ENCODE data around the gene TRPV2. TPM values are rescaled to one million over a fixed set of nuclear protein-coding genes. Genes with fewer than 3 reads are reported as not detected.

The TRPV2 gene
- total and polyA plus RNA-seq, 9 of the 15 experiments (the other 6 are each of a cell fraction or from before 2014, with no cell fraction given), result 10.0 to 97.5 (median 30.3) TPM

GRCh38 chr17:16438557-16439302, 23.4 kb downstream of the TRPV2 start (continued):
- TF ChIP-seq RBFOX2 (IDR thresholded peaks at IDR 0.05; ENCODE audit: low read depth, low read length), result peak; percentile 100
- TF ChIP-seq TEAD4 (IDR thresholded peaks at IDR 0.05; ENCODE audit: low read length), result peak; percentile 23; the same call in 1 of the 2 replicates
- no peak for TF ChIP-seq TEAD4 (CRISPR knock-in tag; IDR thresholded peaks at IDR 0.05; ENCODE audit: borderline replicate concordance)
- peak; percentile 96 for TF ChIP-seq GTF2F1 (IDR thresholded peaks at IDR 0.05; ENCODE audit: low read depth, low read length)
- peak in 1 of 2 experiments; percentile 25; a peak in 1 of 4 replicates for TF ChIP-seq ETV6 (IDR thresholded peaks at IDR 0.05; ENCODE audit: borderline replicate concordance in 1 of 2, low read depth in 2 of 2, low read length in 1 of 2)
- no peak for TF ChIP-seq ETV6 (CRISPR knock-in tag; IDR thresholded peaks at IDR 0.05; ENCODE audit: borderline replicate concordance)
- TF ChIP-seq, protein P1, sequence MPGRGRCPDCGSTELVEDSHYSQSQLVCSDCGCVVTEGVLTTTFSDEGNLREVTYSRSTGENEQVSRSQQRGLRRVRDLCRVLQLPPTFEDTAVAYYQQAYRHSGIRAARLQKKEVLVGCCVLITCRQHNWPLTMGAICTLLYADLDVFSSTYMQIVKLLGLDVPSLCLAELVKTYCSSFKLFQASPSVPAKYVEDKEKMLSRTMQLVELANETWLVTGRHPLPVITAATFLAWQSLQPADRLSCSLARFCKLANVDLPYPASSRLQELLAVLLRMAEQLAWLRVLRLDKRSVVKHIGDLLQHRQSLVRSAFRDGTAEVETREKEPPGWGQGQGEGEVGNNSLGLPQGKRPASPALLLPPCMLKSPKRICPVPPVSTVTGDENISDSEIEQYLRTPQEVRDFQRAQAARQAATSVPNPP (IDR thresholded peaks at IDR 0.05; ENCODE audit: borderline replicate concordance, insufficient read depth, insufficient read length), result no peak

DNA sequence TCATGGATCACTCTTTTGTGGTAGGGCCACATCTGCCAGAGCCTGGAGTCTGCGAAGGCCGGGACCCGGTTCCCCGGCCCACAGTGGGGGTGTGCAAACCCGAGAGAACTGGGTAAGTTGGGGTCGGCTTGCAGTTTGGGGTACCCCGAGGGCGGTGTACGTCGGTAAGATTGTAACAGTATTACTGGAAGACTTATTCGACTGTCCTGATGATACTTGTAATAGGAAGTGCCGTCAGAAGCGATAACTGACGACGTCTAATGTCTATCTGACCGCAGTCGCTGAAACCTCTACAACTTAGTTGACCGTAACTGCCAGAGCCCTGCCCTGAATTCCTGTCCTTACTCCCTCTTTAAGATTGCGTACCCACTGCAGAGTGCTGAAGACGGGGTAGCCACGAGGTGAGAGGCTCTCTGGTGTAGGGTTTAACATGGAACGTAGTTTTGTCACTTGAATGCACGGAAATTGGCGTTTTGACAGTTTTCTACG, 24.0 kb downstream of the TRPV2 start:
- BruUV-seq (replicated peaks), result TSS peak; percentile 59
- peaks cover 51% of the 10 kb centered on the region for H3K36me3 ChIP-seq (ENCODE audit: control insufficient read depth, insufficient read depth, low read length)
- in situ Hi-C loops (cut with MboI) (no loop called here), intact Hi-C loops (cut with micrococcal nuclease) (loop anchor here (2.0 kb wide), 1 partner anchor 59 kb away; the partner anchor contains the start of gene UBB)
- H3K4me2 ChIP-seq (ENCODE audit: insufficient read depth, low read length), result peak overlapping the region; percentile 99
- H3K27me3 ChIP-seq (ENCODE audit: control insufficient read depth in 2 of 2, insufficient read depth in 2 of 2, low read length in 2 of 2), result no peaks in the 10 kb centered on the region
- ChIA-PET POLR2A (interaction anchor here (0.5 to 5.5 kb wide), 16 partner anchors 9 to 183 kb away, joined by 3 to 39 read pairs (median 4); partner anchors contain the start of genes TRPV2 and UBB), CTCF (ENCODE audit: low intra/inter-chr PET ratio) (no interaction called here)
- peaks cover 30 to 31% of the 10 kb centered on the region in 2 experiments for H3K4me1 ChIP-seq (replicated peaks in 1 of 2; ENCODE audit: control insufficient read depth in 2 of 2, insufficient read depth in 2 of 2, low read length in 2 of 2)
- peak overlapping the region; percentile 99 for H3K4me3 ChIP-seq
- H3K79me2 ChIP-seq (ENCODE audit: control insufficient read depth, insufficient read depth, low read length), result peaks cover 60% of the 10 kb centered on the region
- peak; percentile 11 for FAIRE-seq
- peak overlapping the region; percentile 91 for H3K27ac ChIP-seq (ENCODE audit: extremely low read depth, low read depth, low read length)
- peak in 1 of 4 experiments; percentile 53 for DNase-seq (ENCODE audit: extremely low read depth in 1 of 4, low spot score in 3 of 4)
- H4K20me1 ChIP-seq (replicated peaks; ENCODE audit: control insufficient read depth, insufficient read depth, low read length), result peaks cover 39% of the 10 kb centered on the region
- H3K9ac ChIP-seq (ENCODE audit: insufficient read depth in 1 of 2, low read depth in 2 of 2, low read length in 2 of 2), result peak overlapping the region; percentile 91 to 98
- no peaks in the 10 kb centered on the region for H3K9me3 ChIP-seq (replicated peaks; ENCODE audit: control insufficient read depth, insufficient read depth, low read depth, low read length)
- no peak for ATAC-seq
- H3K9me1 ChIP-seq (ENCODE audit: control insufficient read depth, insufficient read depth, low read length), result peaks cover 10% of the 10 kb centered on the region
- WGBS (ENCODE audit: insufficient coverage, low coverage, missing lambda C conversion rate), result 1% methylated on average over 23 of the region's 25 CpGs
- H2AFZ ChIP-seq (ENCODE audit: low read depth, low read length), result no peak overlapping the region
- TF ChIP-seq ZNF583 (CRISPR knock-in tag; IDR thresholded peaks at IDR 0.05) (no peak), ZNF274 (IDR thresholded peaks at IDR 0.05; ENCODE audit: borderline replicate concordance, low read depth, low read length) (0 out of 2 replicates have a peak, but pooled peaks have one; percentile 25), ZNF444 (CRISPR knock-in tag; IDR thresholded peaks at IDR 0.05) (no peak), ZNF212 (CRISPR knock-in tag; IDR thresholded peaks at IDR 0.05) (no peak), NCOA4 (IDR thresholded peaks at IDR 0.05; ENCODE audit: partially characterized antibody) (no peak), FIP1L1 (IDR thresholded peaks at IDR 0.05; ENCODE audit: low read depth, low read length, poor library complexity, severe bottlenecking) (peak; percentile 13), KAT2B (IDR thresholded peaks at IDR 0.05; ENCODE audit: low read depth, low read length) (no peak), ZNF76 (CRISPR knock-in tag; IDR thresholded peaks at IDR 0.05; ENCODE audit: borderline replicate concordance) (no peak), HNRNPK (IDR thresholded peaks at IDR 0.05; ENCODE audit: low read depth, low read length, poor library complexity, severe bottlenecking) (no peak)
- TF ChIP-seq, protein P2, sequence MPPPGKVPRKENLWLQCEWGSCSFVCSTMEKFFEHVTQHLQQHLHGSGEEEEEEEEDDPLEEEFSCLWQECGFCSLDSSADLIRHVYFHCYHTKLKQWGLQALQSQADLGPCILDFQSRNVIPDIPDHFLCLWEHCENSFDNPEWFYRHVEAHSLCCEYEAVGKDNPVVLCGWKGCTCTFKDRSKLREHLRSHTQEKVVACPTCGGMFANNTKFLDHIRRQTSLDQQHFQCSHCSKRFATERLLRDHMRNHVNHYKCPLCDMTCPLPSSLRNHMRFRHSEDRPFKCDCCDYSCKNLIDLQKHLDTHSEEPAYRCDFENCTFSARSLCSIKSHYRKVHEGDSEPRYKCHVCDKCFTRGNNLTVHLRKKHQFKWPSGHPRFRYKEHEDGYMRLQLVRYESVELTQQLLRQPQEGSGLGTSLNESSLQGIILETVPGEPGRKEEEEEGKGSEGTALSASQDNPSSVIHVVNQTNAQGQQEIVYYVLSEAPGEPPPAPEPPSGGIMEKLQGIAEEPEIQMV (tag; conservative IDR thresholded peaks at IDR 0.05; ENCODE audit: low read depth), result no peak
